DOHH2 (cell line): ENCODE measurements around the gene KBTBD2.
"Not testable (repeated sequence)": the region's sequence is repeated elsewhere in the genome, so short reads cannot be mapped to it uniquely, and the experiment has no call there.

Source experiments
- H3F3A ChIP-seq: fragments of 200-600 bp; sonication (generic), shearing (Covaris generic); 2 replicates; pipeline ENCODE4 v1.6.0; 2016; ENCODE audit warnings: antibody characterized with exemption, mild to moderate bottlenecking; ENCODE audit not compliant: control insufficient read depth, insufficient read depth
- H3K27ac ChIP-seq: fragments of 200-600 bp; sonication (generic); 2 replicates; pipeline ENCODE4 v1.5.1; 2014; ENCODE audit warnings: low read depth, mild to moderate bottlenecking, low read length, moderate library complexity
- H3K27me3 ChIP-seq: fragments of 200-600 bp; sonication (generic); 2 replicates; pipeline ENCODE4 v1.6.1; 2014; ENCODE audit warnings: mild to moderate bottlenecking, low read length, mixed read lengths; ENCODE audit not compliant: control insufficient read depth
- H3K36me3 ChIP-seq: fragments of 200-600 bp; sonication (generic); 2 replicates; pipeline ENCODE4 v1.6.1; 2014; ENCODE audit warnings: mild to moderate bottlenecking, low read length, moderate library complexity, mixed read lengths; ENCODE audit not compliant: control insufficient read depth
- H3K4me1 ChIP-seq: fragments of 200-600 bp; sonication (generic); 2 replicates; pipeline ENCODE4 v1.6.1; 2014; ENCODE audit warnings: mild to moderate bottlenecking, low read length, mixed read lengths; ENCODE audit not compliant: control insufficient read depth
- H3K4me2 ChIP-seq: fragments of 200-600 bp; sonication (generic); 2 replicates; pipeline ENCODE4 v1.6.0; 2014; ENCODE audit warnings: mild to moderate bottlenecking, low read length, moderate library complexity
- H3K4me3 ChIP-seq: fragments of 200-600 bp; sonication (generic); 2 replicates; pipeline ENCODE4 v1.5.1; 2014; ENCODE audit warnings: mild to moderate bottlenecking, low read length, mixed read lengths
- H3K79me2 ChIP-seq: fragments of 200-600 bp; sonication (generic); 2 replicates; pipeline ENCODE4 v1.6.1; 2014; ENCODE audit warnings: mild to moderate bottlenecking, low read length, mixed read lengths; ENCODE audit not compliant: control insufficient read depth
- H3K9me2 ChIP-seq: fragments of 200-600 bp; sonication (generic); replicated peaks from 2 replicates; pipeline ENCODE4 v1.6.1; 2014; ENCODE audit warnings: mild to moderate bottlenecking, low read length, mixed read lengths; ENCODE audit not compliant: control insufficient read depth
- H3K9me3 ChIP-seq: fragments of 200-600 bp; sonication (generic); 2 replicates; pipeline ENCODE4 v1.6.1; 2014; ENCODE audit warnings: antibody characterized with exemption, low read length, mixed read lengths; ENCODE audit not compliant: control insufficient read depth, insufficient read depth
- H4K20me1 ChIP-seq: fragments of 200-600 bp; sonication (generic); 2 replicates; pipeline ENCODE4 v1.6.0; 2014; ENCODE audit warnings: low read depth, mild to moderate bottlenecking, antibody characterized with exemption, low read length, moderate library complexity; ENCODE audit not compliant: control insufficient read depth, insufficient read depth
- EZH2phosphoT487 ChIP-seq: fragments of 200-600 bp; sonication (generic); IDR thresholded peaks from 2 replicates; pipeline ENCODE4 v1.6.1; 2017; ENCODE audit warnings: borderline replicate concordance, mild to moderate bottlenecking, antibody characterized with exemption, low read length, moderate library complexity, mixed read lengths
- TF ChIP-seq, protein P1 (sequence below): fragments of 200-600 bp; sonication (generic); IDR thresholded peaks from one replicate; pipeline ENCODE4 v1.5.1; 2014; ENCODE audit warnings: antibody characterized with exemption, mild to moderate bottlenecking, low read depth, low read length; ENCODE audit not compliant: poor library complexity, severe bottlenecking

Gene KBTBD2

GRCh38 chr7:32865448-32866030 lies 26.0 kb downstream of the KBTBD2 start:
- Histone ChIP-seq H3K4me1 (no peaks in the 10 kb centered on the region), H3K9me2 (no peaks in the 10 kb centered on the region), H3K4me2 (no peak overlapping the region), H4K20me1 (0 out of 2 replicates have a peak, but pooled peaks cover 3% of the 10 kb centered on the region), H3K79me2 (no peaks in the 10 kb centered on the region), H3K27ac (no peak overlapping the region), H3F3A (no peaks in the 10 kb centered on the region), H3K27me3 (0 out of 2 replicates have a peak, but pooled peaks cover 3% of the 10 kb centered on the region), H3K9me3 (no peaks in the 10 kb centered on the region), H3K4me3 (no peak overlapping the region), H3K36me3 (peaks cover 28% of the 10 kb centered on the region)
- TF ChIP-seq, protein P1, sequence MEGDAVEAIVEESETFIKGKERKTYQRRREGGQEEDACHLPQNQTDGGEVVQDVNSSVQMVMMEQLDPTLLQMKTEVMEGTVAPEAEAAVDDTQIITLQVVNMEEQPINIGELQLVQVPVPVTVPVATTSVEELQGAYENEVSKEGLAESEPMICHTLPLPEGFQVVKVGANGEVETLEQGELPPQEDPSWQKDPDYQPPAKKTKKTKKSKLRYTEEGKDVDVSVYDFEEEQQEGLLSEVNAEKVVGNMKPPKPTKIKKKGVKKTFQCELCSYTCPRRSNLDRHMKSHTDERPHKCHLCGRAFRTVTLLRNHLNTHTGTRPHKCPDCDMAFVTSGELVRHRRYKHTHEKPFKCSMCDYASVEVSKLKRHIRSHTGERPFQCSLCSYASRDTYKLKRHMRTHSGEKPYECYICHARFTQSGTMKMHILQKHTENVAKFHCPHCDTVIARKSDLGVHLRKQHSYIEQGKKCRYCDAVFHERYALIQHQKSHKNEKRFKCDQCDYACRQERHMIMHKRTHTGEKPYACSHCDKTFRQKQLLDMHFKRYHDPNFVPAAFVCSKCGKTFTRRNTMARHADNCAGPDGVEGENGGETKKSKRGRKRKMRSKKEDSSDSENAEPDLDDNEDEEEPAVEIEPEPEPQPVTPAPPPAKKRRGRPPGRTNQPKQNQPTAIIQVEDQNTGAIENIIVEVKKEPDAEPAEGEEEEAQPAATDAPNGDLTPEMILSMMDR = no peak

DNA sequence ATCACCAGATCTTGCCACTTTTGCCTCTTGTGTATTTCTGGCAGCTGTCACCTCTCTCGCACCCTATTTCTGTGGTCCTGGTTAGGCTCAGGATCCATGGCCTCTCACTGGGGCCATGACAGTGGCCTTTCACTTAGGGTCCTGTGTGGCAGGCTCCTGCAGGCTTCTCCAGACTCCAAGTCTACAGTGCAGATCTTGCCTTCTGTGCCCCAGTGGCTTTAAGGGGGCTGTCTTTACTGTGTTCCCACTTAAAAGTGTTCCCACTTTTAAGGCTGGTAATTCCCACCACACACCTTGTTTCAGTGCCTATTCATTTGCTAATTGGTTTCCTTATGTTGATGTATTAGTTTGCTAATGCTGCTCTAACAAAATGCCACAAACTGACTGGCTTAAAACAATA lies 27.7 kb downstream of the KBTBD2 start:
- H3K9me2 ChIP-seq, H3K79me2 ChIP-seq, H3F3A ChIP-seq, H4K20me1 ChIP-seq, H3K27ac ChIP-seq, H3K4me3 ChIP-seq, H3K4me1 ChIP-seq, H3K9me3 ChIP-seq, H3K4me2 ChIP-seq: not testable (repeated sequence)
- H3K27me3 ChIP-seq = peaks cover 11% of the 10 kb centered on the region
- peaks cover 11% of the 10 kb centered on the region for H3K36me3 ChIP-seq

GRCh38 chr7:32860090-32860489 lies 31.5 kb downstream of the KBTBD2 start:
- Histone ChIP-seq H3K4me1 (no peaks in the 10 kb centered on the region), H3K27me3 (peaks cover 27% of the 10 kb centered on the region), H3K9me2 (no peaks in the 10 kb centered on the region), H4K20me1 (no peaks in the 10 kb centered on the region), H3K4me3 (no peak overlapping the region), H3K79me2 (no peaks in the 10 kb centered on the region), H3F3A (no peaks in the 10 kb centered on the region), H3K36me3 (no peaks in the 10 kb centered on the region), H3K27ac (no peak overlapping the region), H3K4me2 (no peak overlapping the region), H3K9me3 (no peaks in the 10 kb centered on the region)
- TF ChIP-seq, protein P1 = no peak
- no peak for TF ChIP-seq EZH2phosphoT487

- TF ChIP-seq, protein P1 = no peak
- no peak for TF ChIP-seq EZH2phosphoT487
- Histone ChIP-seq H3K79me2 (no peaks in the 10 kb centered on the region), H4K20me1 (no peaks in the 10 kb centered on the region), H3F3A (no peaks in the 10 kb centered on the region), H3K4me1 (no peaks in the 10 kb centered on the region), H3K4me2 (no peak overlapping the region), H3K4me3 (no peak overlapping the region), H3K36me3 (no peaks in the 10 kb centered on the region), H3K27ac (no peak overlapping the region), H3K9me3 (no peaks in the 10 kb centered on the region), H3K27me3 (peaks cover 33% of the 10 kb centered on the region), H3K9me2 (no peaks in the 10 kb centered on the region)
Observed at GRCh38 chr7:32858648-32859047, 32.9 kb downstream of the KBTBD2 start.

- H3K9me2 ChIP-seq, H3K79me2 ChIP-seq, H3K36me3 ChIP-seq, H3K4me2 ChIP-seq, H3K4me3 ChIP-seq, H3K4me1 ChIP-seq, H3F3A ChIP-seq, H3K27ac ChIP-seq, H4K20me1 ChIP-seq, H3K9me3 ChIP-seq: not testable (repeated sequence)
- H3K27me3 ChIP-seq = peaks cover 37% of the 10 kb centered on the region
Observed at GRCh38 chr7:32857063-32857462, 34.5 kb downstream of the KBTBD2 start.
